A673 (cell line): ENCODE results near the gene RAX2. TPM values are rescaled to one million over a fixed set of nuclear protein-coding genes. Genes with fewer than 3 reads are reported as not detected.

ENCODE experiments used
- BruUV-seq: library from RNA; stranded (reverse); fragments of 400-500 nt; replicated peaks from 2 replicates; lab custom pipeline; 2021; lab: Mats Ljungman, UMichigan
- CTCF ChIA-PET: fragments of 300-600 bp; sonication (Branson Sonifier 250); formaldehyde crosslinking; loops from one replicate; lab custom pipeline; 2022; ENCODE audit warnings: antibody characterized with exemption; lab: Charles Lee
- POLR2A ChIA-PET: fragments of 300-600 bp; sonication (Branson Sonifier 250); formaldehyde crosslinking; loops from one replicate; lab custom pipeline; 2022; ENCODE audit warnings: antibody characterized with exemption; ENCODE audit not compliant: low non-redundant PET; lab: Charles Lee
- DNase-seq: peaks from one replicate; pipeline ENCODE4 v3.0.0-alpha.2; 2015; ENCODE audit warnings: low spot score
- H3K27ac ChIP-seq: fragments of 200-600 bp; sonication (generic); 2 replicates; pipeline ENCODE4 v1.5.1; 2016; ENCODE audit warnings: mixed run types, low read depth, mild to moderate bottlenecking, mixed read lengths, antibody characterized with exemption, low read length; ENCODE audit not compliant: poor library complexity, severe bottlenecking
- H3K27me3 ChIP-seq: fragments of 200-600 bp; sonication (generic); replicated peaks from 2 replicates; pipeline ENCODE4 v1.6.1; 2017; ENCODE audit warnings: mixed run types, low read depth, mild to moderate bottlenecking, mixed read lengths, antibody characterized with exemption, low read length; ENCODE audit not compliant: insufficient read depth, poor library complexity
- H3K36me3 ChIP-seq: fragments of 200-600 bp; sonication (generic); 2 replicates; pipeline ENCODE4 v1.6.1; 2016; ENCODE audit warnings: mixed run types, mild to moderate bottlenecking, mixed read lengths, antibody characterized with exemption, low read length; ENCODE audit not compliant: insufficient read depth, poor library complexity, severe bottlenecking
- H3K4me1 ChIP-seq: fragments of 200-600 bp; sonication (generic); 2 replicates; pipeline ENCODE4 v1.6.1; 2017; ENCODE audit warnings: mixed run types, mild to moderate bottlenecking, mixed read lengths, antibody characterized with exemption, low read length; ENCODE audit not compliant: insufficient read depth, poor library complexity, severe bottlenecking
- H3K4me3 ChIP-seq: fragments of 200-600 bp; sonication (generic); 2 replicates; pipeline ENCODE4 v1.5.1; 2016; ENCODE audit warnings: low read depth, mixed run types, mild to moderate bottlenecking, mixed read lengths, low read length; ENCODE audit not compliant: poor library complexity, severe bottlenecking
- H3K9me3 ChIP-seq: fragments of 200-600 bp; sonication (generic); 2 replicates; pipeline ENCODE4 v1.6.1; 2016; ENCODE audit warnings: mixed run types, low read depth, mild to moderate bottlenecking, mixed read lengths, antibody characterized with exemption, low read length; ENCODE audit not compliant: poor library complexity, severe bottlenecking
- EZH2 ChIP-seq: fragments of 200-600 bp; sonication (generic); IDR thresholded peaks from 2 replicates; pipeline ENCODE4 v1.6.1; 2017; ENCODE audit warnings: borderline replicate concordance, low read depth, mild to moderate bottlenecking, mixed read lengths, antibody characterized with exemption, low read length; ENCODE audit not compliant: poor library complexity, severe bottlenecking
- intact Hi-C: fragments of 100-400 bp; cut with micrococcal nuclease; formaldehyde crosslinking; loops from one replicate; pipeline ENCODE4 v1.10.0; 2022; ENCODE audit not compliant: unreplicated experiment
- total RNA-seq: library from RNA; stranded (reverse); gene quantifications from 2 replicates; pipeline ENCODE4 v1.2.3, GENCODE V29; 2021
- TF ChIP-seq, protein P1 (sequence below): fragments of 300-800, 200-600 bp; sonication (generic); conservative IDR thresholded peaks from 2 replicates; pipeline ENCODE4 v1.5.1; 2017; ENCODE audit warnings: low read depth, mild to moderate bottlenecking, antibody characterized with exemption, low read length, moderate library complexity, mixed read lengths

Gene RAX2
- total RNA-seq, 1 experiment from 2014 or later = not detected

GRCh38 chr19:3792114-3792513 lies 20.1 kb upstream of the RAX2 start:
- no peak for DNase-seq
- CTCF ChIA-PET = no interaction called here
- no peaks in the 10 kb centered on the region for H3K4me1 ChIP-seq
- H3K27me3 ChIP-seq = no peaks in the 10 kb centered on the region
- no peak overlapping the region for H3K27ac ChIP-seq
- intact Hi-C loops = no loop called here
- TF ChIP-seq, protein P1, sequence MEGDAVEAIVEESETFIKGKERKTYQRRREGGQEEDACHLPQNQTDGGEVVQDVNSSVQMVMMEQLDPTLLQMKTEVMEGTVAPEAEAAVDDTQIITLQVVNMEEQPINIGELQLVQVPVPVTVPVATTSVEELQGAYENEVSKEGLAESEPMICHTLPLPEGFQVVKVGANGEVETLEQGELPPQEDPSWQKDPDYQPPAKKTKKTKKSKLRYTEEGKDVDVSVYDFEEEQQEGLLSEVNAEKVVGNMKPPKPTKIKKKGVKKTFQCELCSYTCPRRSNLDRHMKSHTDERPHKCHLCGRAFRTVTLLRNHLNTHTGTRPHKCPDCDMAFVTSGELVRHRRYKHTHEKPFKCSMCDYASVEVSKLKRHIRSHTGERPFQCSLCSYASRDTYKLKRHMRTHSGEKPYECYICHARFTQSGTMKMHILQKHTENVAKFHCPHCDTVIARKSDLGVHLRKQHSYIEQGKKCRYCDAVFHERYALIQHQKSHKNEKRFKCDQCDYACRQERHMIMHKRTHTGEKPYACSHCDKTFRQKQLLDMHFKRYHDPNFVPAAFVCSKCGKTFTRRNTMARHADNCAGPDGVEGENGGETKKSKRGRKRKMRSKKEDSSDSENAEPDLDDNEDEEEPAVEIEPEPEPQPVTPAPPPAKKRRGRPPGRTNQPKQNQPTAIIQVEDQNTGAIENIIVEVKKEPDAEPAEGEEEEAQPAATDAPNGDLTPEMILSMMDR = no peak
- TF ChIP-seq EZH2 = no peak
- H3K4me3 ChIP-seq = no peak overlapping the region
- BruUV-seq = no TSS peak
- POLR2A ChIA-PET = no interaction called here
- H3K9me3 ChIP-seq = no peaks in the 10 kb centered on the region
- H3K36me3 ChIP-seq = no peaks in the 10 kb centered on the region

- Histone ChIP-seq H3K36me3 (no peaks in the 10 kb centered on the region), H3K27ac (no peak overlapping the region), H3K9me3 (no peaks in the 10 kb centered on the region), H3K4me1 (no peaks in the 10 kb centered on the region), H3K27me3 (no peaks in the 10 kb centered on the region), H3K4me3 (no peak overlapping the region)
- TF ChIP-seq EZH2 = no peak
- no TSS peak for BruUV-seq
- POLR2A ChIA-PET = no interaction called here
- intact Hi-C loops = no loop called here
- CTCF ChIA-PET = no interaction called here
- DNase-seq = no peak
These were observed 18.9 kb upstream of the RAX2 start for GRCh38 chr19:3790941-3791340.

GRCh38 chr19:3790209-3790734 lies 18.2 kb upstream of the RAX2 start:
- H3K4me1 ChIP-seq = no peaks in the 10 kb centered on the region
- H3K9me3 ChIP-seq = no peaks in the 10 kb centered on the region
- intact Hi-C loops = no loop called here
- H3K27ac ChIP-seq = no peak overlapping the region
- ChIA-PET CTCF (no interaction called here), POLR2A (no interaction called here)
- no peaks in the 10 kb centered on the region for H3K36me3 ChIP-seq
- H3K4me3 ChIP-seq = no peak overlapping the region
- no peak for TF ChIP-seq EZH2
- TF ChIP-seq, protein P1 = no peak
- DNase-seq = no peak
- no peaks in the 10 kb centered on the region for H3K27me3 ChIP-seq
- BruUV-seq = no TSS peak
